ENCODE results near the gene ITPRIP.

ITPRIP gene

GRCh38 chr10:104308439-104308903 is 29.8 kb downstream of the ITPRIP start:
- peak in 1 of 2 donors; percentile 39 for DNase-seq (ENCODE audit: low read depth in 1 of 2, low spot score in 1 of 2)

GRCh38 chr10:104307576-104308438 is 30.5 kb downstream of the ITPRIP start:
- DNase-seq (ENCODE audit: low read depth in 1 of 2, low spot score in 1 of 2) = no peak

- DNase-seq (ENCODE audit: low read depth in 1 of 2, low spot score in 1 of 2) = no peak
Observed at GRCh38 chr10:104306897-104307296, 31.4 kb downstream of the ITPRIP start.

GRCh38 chr10:104304927-104305326 is 33.3 kb downstream of the ITPRIP start:
- DNase-seq (ENCODE audit: low read depth in 1 of 2, low spot score in 1 of 2) = no peak

GRCh38 chr10:104304356-104304745 is 33.9 kb downstream of the ITPRIP start:
- no peak for DNase-seq (ENCODE audit: low read depth in 1 of 2, low spot score in 1 of 2)

GRCh38 chr10:104303594-104304355 is 34.5 kb downstream of the ITPRIP start:
- DNase-seq (ENCODE audit: low read depth in 1 of 2, low spot score in 1 of 2) = no peak

- DNase-seq (ENCODE audit: low read depth in 1 of 2, low spot score in 1 of 2) = no peak
Observed at GRCh38 chr10:104301907-104302690, 36.2 kb downstream of the ITPRIP start.

- no peak for DNase-seq (ENCODE audit: low read depth in 1 of 2, low spot score in 1 of 2)
Observed at GRCh38 chr10:104300736-104301292, 37.5 kb downstream of the ITPRIP start.

GRCh38 chr10:104300002-104300735 is 38.1 kb downstream of the ITPRIP start:
- DNase-seq (ENCODE audit: low read depth in 1 of 2, low spot score in 1 of 2) = no peak

- DNase-seq (ENCODE audit: low read depth in 1 of 2, low spot score in 1 of 2) = no peak
Observed at GRCh38 chr10:104299031-104299904, 39.0 kb downstream of the ITPRIP start.

GRCh38 chr10:104297697-104298660 is 40.3 kb downstream of the ITPRIP start:
- no peak for DNase-seq (ENCODE audit: low read depth in 1 of 2, low spot score in 1 of 2)

- DNase-seq (ENCODE audit: low read depth in 1 of 2, low spot score in 1 of 2) = no peak
Observed at GRCh38 chr10:104296687-104297436, 41.4 kb downstream of the ITPRIP start.

GRCh38 chr10:104293781-104294321 is 44.4 kb downstream of the ITPRIP start:
- DNase-seq (ENCODE audit: low read depth in 1 of 2, low spot score in 1 of 2) = no peak

- no peak for DNase-seq (ENCODE audit: low read depth in 1 of 2, low spot score in 1 of 2)
Observed at GRCh38 chr10:104293011-104293410, 45.3 kb downstream of the ITPRIP start.

GRCh38 chr10:104291439-104291951 is 46.8 kb downstream of the ITPRIP start:
- DNase-seq (ENCODE audit: low read depth in 1 of 2, low spot score in 1 of 2) = peak; percentile 82 to 84

- no peak for DNase-seq (ENCODE audit: low read depth in 1 of 2, low spot score in 1 of 2)
Observed at GRCh38 chr10:104288355-104288754, 49.9 kb downstream of the ITPRIP start.

- no peak for DNase-seq (ENCODE audit: low read depth in 1 of 2, low spot score in 1 of 2)
Observed at GRCh38 chr10:104286939-104287338, 51.3 kb downstream of the ITPRIP start.

Data from activated CD4-positive, alpha-beta T cell treated with anti-CD3 and anti-CD28 coated beads, Interleukin-2, amount 50 U/mL, for 24 hours (primary cell).